H1 (cell line): ENCODE results near the gene INO80. TPM values are rescaled to one million over a fixed set of nuclear protein-coding genes. Genes with fewer than 3 reads are reported as not detected.

Source experiments
- CTCF ChIA-PET: fragments of 300-600 bp; sonication (Branson Sonifier 250); formaldehyde crosslinking; loops from one replicate; lab custom pipeline; 2021; ENCODE audit not compliant: partially characterized antibody; lab: Charles Lee
- POLR2A ChIA-PET: fragments of 300-600 bp; sonication (Branson Sonifier 250); formaldehyde crosslinking; loops from one replicate; lab custom pipeline; 2021; ENCODE audit warnings: inconsistent platforms; ENCODE audit not compliant: partially characterized antibody; lab: Charles Lee
- DNase-seq, 2 experiments: peaks; one replicate each; pipeline versions ENCODE4 v3.0.0 to v3.0.0-alpha.2; 2010 to 2022; ENCODE audit warnings: low spot score in 2 of 2, low read depth in 1 of 2, mixed read lengths in 1 of 2
- FAIRE-seq: peaks from 2 replicates; lab custom pipeline; 2011; peaks lifted over from hg19 to GRCh38; lab: Jason Lieb, UNC
- H2AFZ ChIP-seq: 2 replicates; pipeline ENCODE4 v1.8.1; 2012; ENCODE audit warnings: low read length, inconsistent platforms
- H2AK5ac ChIP-seq: 2 replicates; pipeline ENCODE4 v1.6.1; 2013; ENCODE audit warnings: low read depth, low read length
- H2BK120ac ChIP-seq: replicated peaks from 2 replicates; pipeline ENCODE3; 2013; ENCODE audit warnings: low read depth, low read length, inconsistent platforms
- H2BK12ac ChIP-seq: 2 replicates; pipeline ENCODE4 v1.6.1; 2013; ENCODE audit warnings: low read depth, low read length
- H2BK15ac ChIP-seq: 2 replicates; pipeline ENCODE4 v1.6.1; 2013; ENCODE audit warnings: low read length
- H2BK20ac ChIP-seq: 2 replicates; pipeline ENCODE4 v1.6.1; 2013; ENCODE audit warnings: low read length
- H2BK5ac ChIP-seq: 2 replicates; pipeline ENCODE4 v1.6.1; 2013; ENCODE audit warnings: low read depth, low read length
- H3K14ac ChIP-seq: 2 replicates; pipeline ENCODE4 v1.6.1; 2013; ENCODE audit warnings: inconsistent platforms; ENCODE audit not compliant: insufficient read length
- H3K18ac ChIP-seq: 2 replicates; pipeline ENCODE4 v1.6.1; 2013; ENCODE audit warnings: low read length; ENCODE audit errors: extremely low read depth
- H3K23ac ChIP-seq: 2 replicates; pipeline ENCODE4 v1.6.1; 2013; ENCODE audit warnings: inconsistent platforms; ENCODE audit not compliant: insufficient read length
- H3K23me2 ChIP-seq: 2 replicates; pipeline ENCODE4 v1.6.1; 2013; ENCODE audit warnings: low read depth, low read length
- H3K27ac ChIP-seq: 2 replicates; pipeline ENCODE4 v1.6.1; 2011; ENCODE audit warnings: low read depth, low read length, inconsistent platforms
- H3K27me3 ChIP-seq, 4 experiments: replicated peaks in 1 of 4; 1 replicate in 1 of 4; 2 replicates in 3 of 4; pipeline versions ENCODE4 v1.6.1 to v1.8.1; 2011 to 2013; ENCODE audit warnings: low read length in 3 of 4, mild to moderate bottlenecking in 3 of 4, inconsistent platforms in 2 of 4, mixed read lengths in 2 of 4, moderate library complexity in 1 of 4; ENCODE audit not compliant: control insufficient read depth in 3 of 4, insufficient read depth in 3 of 4; ENCODE audit errors: extremely low read depth in 1 of 4
- H3K36me3 ChIP-seq, 4 experiments: 2 replicates each; pipeline versions ENCODE4 v1.6.1 to v1.8.1; 2011 to 2013; ENCODE audit warnings: mild to moderate bottlenecking in 4 of 4, low read length in 3 of 4, moderate library complexity in 2 of 4, control low read depth in 1 of 4, inconsistent platforms in 1 of 4; ENCODE audit not compliant: insufficient read depth in 4 of 4, control insufficient read depth in 2 of 4
- H3K4ac ChIP-seq: replicated peaks from 2 replicates; pipeline ENCODE3; 2013; ENCODE audit warnings: low read length, low read depth, mixed read lengths, inconsistent platforms; ENCODE audit not compliant: insufficient read length
- H3K4me1 ChIP-seq, 4 experiments: replicated peaks in 1 of 4; 1 replicate in 1 of 4; 2 replicates in 3 of 4; pipeline versions ENCODE4 v1.6.1 to v1.8.1; 2011 to 2013; ENCODE audit warnings: low read length in 3 of 4, inconsistent platforms in 2 of 4, mixed read lengths in 1 of 4; ENCODE audit not compliant: insufficient read depth in 4 of 4, control insufficient read depth in 3 of 4
- H3K4me2 ChIP-seq, 2 experiments: 2 replicates each; pipeline versions ENCODE4 v1.6.1 to v1.8.1; 2011 to 2013; ENCODE audit warnings: low read depth in 2 of 2, low read length in 2 of 2, control low read depth in 1 of 2, inconsistent platforms in 1 of 2, mild to moderate bottlenecking in 1 of 2; ENCODE audit not compliant: insufficient read depth in 1 of 2
- H3K4me3 ChIP-seq, 4 experiments: fragments of 200-600, 300-600 bp in 1 of 4; sonication (generic), shearing (Covaris generic), sonication (Bioruptor Twin) in 1 of 4; 2 replicates each; pipeline versions ENCODE4 v1.5.1 to v1.8.1; 2011 to 2016; ENCODE audit warnings: low read length in 4 of 4, low read depth in 3 of 4, control low read depth in 2 of 4, inconsistent platforms in 2 of 4, mild to moderate bottlenecking in 2 of 4, mixed read lengths in 1 of 4, moderate library complexity in 1 of 4; ENCODE audit not compliant: insufficient read depth in 2 of 4; ENCODE audit errors: extremely low read depth in 1 of 4
- H3K56ac ChIP-seq: replicated peaks from 2 replicates; pipeline ENCODE3; 2013; ENCODE audit warnings: low read depth, mild to moderate bottlenecking, mixed read lengths, low read length, inconsistent platforms; ENCODE audit not compliant: insufficient read length
- H3K79me1 ChIP-seq: 2 replicates; pipeline ENCODE4 v1.6.1; 2013; ENCODE audit warnings: low read depth, low read length, control low read depth
- H3K79me2 ChIP-seq, 2 experiments: 2 replicates each; pipeline versions ENCODE4 v1.6.1 to v1.8.1; 2012 to 2013; ENCODE audit warnings: low read length in 2 of 2, mild to moderate bottlenecking in 2 of 2, inconsistent platforms in 1 of 2; ENCODE audit not compliant: insufficient read depth in 2 of 2, control insufficient read depth in 1 of 2
- H3K9ac ChIP-seq, 4 experiments: replicated peaks in 1 of 4; 1 replicate in 1 of 4; 2 replicates in 3 of 4; pipeline versions ENCODE4 v1.6.1 to v1.8.1; 2011 to 2013; ENCODE audit warnings: low read depth in 3 of 4, low read length in 3 of 4, control low read depth in 2 of 4, mild to moderate bottlenecking in 2 of 4, moderate library complexity in 2 of 4, inconsistent platforms in 1 of 4; ENCODE audit errors: extremely low read depth in 1 of 4
- H3K9me3 ChIP-seq, 2 experiments: 2 replicates each; pipeline versions ENCODE4 v1.6.1 to v1.8.1; 2012 to 2013; ENCODE audit warnings: mild to moderate bottlenecking in 2 of 2, moderate library complexity in 2 of 2, control low read depth in 1 of 2, inconsistent platforms in 1 of 2, low read depth in 1 of 2, low read length in 1 of 2, mixed read lengths in 1 of 2; ENCODE audit not compliant: insufficient read depth in 2 of 2
- H4K20me1 ChIP-seq, 2 experiments: replicated peaks in 1 of 2; 2 replicates each; pipeline versions ENCODE3 to v1.8.1; 2011 to 2013; ENCODE audit warnings: inconsistent platforms in 2 of 2, low read length in 2 of 2, mild to moderate bottlenecking in 1 of 2; ENCODE audit not compliant: insufficient read depth in 2 of 2, control insufficient read depth in 1 of 2
- H4K5ac ChIP-seq: 2 replicates; pipeline ENCODE4 v1.6.1; 2013; ENCODE audit warnings: low read length, low read depth, mixed read lengths, inconsistent platforms; ENCODE audit not compliant: insufficient read length
- H4K8ac ChIP-seq: 2 replicates; pipeline ENCODE4 v1.8.0; 2013; ENCODE audit warnings: mild to moderate bottlenecking, moderate library complexity, low read length, inconsistent platforms; ENCODE audit not compliant: insufficient read depth; ENCODE audit errors: extremely low read depth
- H4K91ac ChIP-seq: replicated peaks from 2 replicates; pipeline ENCODE3; 2013; ENCODE audit warnings: low read length, mixed read lengths, inconsistent platforms; ENCODE audit not compliant: insufficient read length
- JUN ChIP-seq: IDR thresholded peaks from 2 replicates; pipeline ENCODE4 v1.6.1; 2011; ENCODE audit warnings: low read depth, mild to moderate bottlenecking, improper control_type of control experiment, low read length
- NANOG ChIP-seq: IDR thresholded peaks from 2 replicates; pipeline ENCODE4 v1.6.1; 2011; ENCODE audit warnings: low read length, low read depth, mild to moderate bottlenecking, inconsistent platforms; ENCODE audit not compliant: insufficient read depth, poor library complexity, severe bottlenecking
- PHF8 ChIP-seq: fragments of 200-600 bp; sonication (generic); conservative IDR thresholded peaks from 2 replicates; pipeline ENCODE4 v1.7.1; 2012; ENCODE audit warnings: low read depth, mild to moderate bottlenecking, inconsistent platforms, low read length, moderate library complexity
- SAP30 ChIP-seq: fragments of 300-600 bp; sonication (generic); IDR thresholded peaks from 2 replicates; pipeline ENCODE4 v1.7.1; 2012; ENCODE audit warnings: low read length, moderate library complexity, mild to moderate bottlenecking, inconsistent platforms; ENCODE audit not compliant: insufficient read depth, insufficient replicate concordance
- TAF1 ChIP-seq: IDR thresholded peaks from 2 replicates; pipeline ENCODE4 v1.6.1; 2011; ENCODE audit warnings: mild to moderate bottlenecking, low read depth, low read length
- TAF7 ChIP-seq: optimal IDR thresholded peaks from 2 replicates; pipeline ENCODE3; 2011; ENCODE audit warnings: low read depth, mild to moderate bottlenecking, inconsistent platforms, low read length, moderate library complexity, borderline replicate concordance
- TEAD4 ChIP-seq: IDR thresholded peaks from 2 replicates; pipeline ENCODE4 v1.6.1; 2012; ENCODE audit warnings: low read depth, low read length, inconsistent platforms, mixed read lengths
- YY1 ChIP-seq: IDR thresholded peaks from 2 replicates; pipeline ENCODE4 v1.6.1; 2011; ENCODE audit warnings: low read depth, mild to moderate bottlenecking, low read length
- WGBS, 2 experiments: shearing (Covaris generic) in 1 of 2; methylation state at CpG; one replicate each; pipeline versions ENCODE4 v1.1.6 to v1.1.7; 2013 to 2015; ENCODE audit warnings: low lambda C conversion rate in 2 of 2, mixed read lengths in 2 of 2, inconsistent platforms in 1 of 2, low coverage in 1 of 2, missing lambda C conversion rate in 1 of 2; ENCODE audit not compliant: insufficient replicate concordance in 2 of 2, insufficient coverage in 1 of 2, insufficient read length in 1 of 2; ENCODE audit errors: extremely low coverage in 1 of 2, missing lambda C conversion rate in 1 of 2; 5-methylcytosine and 5-hydroxymethylcytosine counted together
- polyA plus RNA-seq, 7 experiments: library from polyadenylated mRNA; depleted of rRNA in 3 of 7; stranded (reverse) in 5 of 7; unstranded in 2 of 7; fragments of >200 nt in 5 of 7; fragments of 200-250 nt in 2 of 7; gene quantifications; 1 replicate in 5 of 7; 2 replicates in 1 of 7; 4 replicates in 1 of 7; pipeline versions ENCODE4 v1.2.1 to v1.2.3, GENCODE V29; 2011 to 2013; ENCODE audit warnings: missing spikeins in 2 of 7, mixed read lengths in 2 of 7
- total RNA-seq: library from RNA; stranded (reverse); fragmentation: NEBNext Ultra II Directional; extraction: Animal tissue kit (Norgen Biotek cat#: 25700); gene quantifications from 2 replicates; pipeline ENCODE4 v1.2.1, GENCODE V29; 2021

INO80 gene
- total and polyA plus RNA-seq, 2 of the 8 experiments (the other 6 are each of a cell fraction or from before 2014, with no cell fraction given), result 4.3 to 24.5 TPM

DNA sequence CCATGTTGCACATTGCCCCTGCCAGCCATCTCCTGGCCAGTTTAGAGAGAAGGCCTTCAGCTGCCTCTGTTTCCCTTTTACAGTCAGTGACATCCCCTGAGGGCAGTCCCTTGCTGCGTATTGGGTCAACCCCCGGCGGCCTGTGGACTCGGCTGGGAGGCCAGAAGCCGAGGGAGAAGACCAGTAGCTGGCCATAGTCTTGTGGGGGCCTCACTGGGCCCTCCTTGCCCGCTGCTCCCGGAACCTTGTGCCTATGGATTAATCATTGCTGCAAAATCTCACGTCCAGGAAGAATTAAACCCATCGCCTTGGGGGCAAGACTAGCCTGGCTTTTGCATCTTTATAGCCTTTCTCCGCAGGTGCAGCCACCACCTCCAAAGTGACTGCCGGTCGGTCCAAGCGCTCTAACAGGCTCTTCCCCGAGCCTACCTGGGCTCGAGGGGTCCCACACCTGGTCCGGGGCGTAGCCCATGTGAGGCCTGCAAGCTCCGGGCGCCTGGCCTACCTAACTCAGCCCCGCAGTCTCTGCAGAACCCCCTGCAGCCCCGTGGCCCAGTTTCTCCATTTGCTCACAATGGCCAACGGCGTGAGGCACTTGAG is 163.7 kb downstream of the INO80 start:
- Histone ChIP-seq H2BK12ac (peak overlapping the region; percentile 99; the same call in 1 of the 2 replicates), H3K27me3 (no peaks in the 10 kb centered on the region), H3K36me3 (peaks cover 8 to 33% (median 12%) of the 10 kb centered on the region in 4 experiments), H3K18ac (peak overlapping the region; percentile 99), H3K9ac (peak overlapping the region; percentile 86 to 96 (median 94)), H3K56ac (peak overlapping the region; percentile 99), H4K8ac (peak overlapping the region; percentile 99), H4K5ac (peak overlapping the region; percentile 100), H3K23ac (no peak overlapping the region), H3K4me2 (peak overlapping the region; percentile 84 to 85), H3K9me3 (no peaks in the 10 kb centered on the region), H3K14ac (no peak overlapping the region), H3K23me2 (peaks cover 10% of the 10 kb centered on the region), H2AK5ac (peak overlapping the region; percentile 79), H3K4me3 (peak overlapping the region; percentile 47 to 92 (median 76)), H2BK20ac (0 out of 2 replicates have a peak overlapping the region, but pooled peaks have one; percentile 24), H2BK5ac (peak overlapping the region; percentile 100), H3K79me2 (peaks cover 0 to 28% of the 10 kb centered on the region in 2 experiments; a peak in 2 of 4 replicates), H3K4ac (peak overlapping the region; percentile 93), H2BK15ac (peak overlapping the region; percentile 99), H3K27ac (peak overlapping the region; percentile 97), H3K4me1 (peaks cover 2 to 20% (median 12%) of the 10 kb centered on the region in 4 experiments), H2BK120ac (peak overlapping the region; percentile 91), H2AFZ (no peak overlapping the region), H4K20me1 (peaks cover 0 to 10% of the 10 kb centered on the region in 2 experiments), H4K91ac (peak overlapping the region; percentile 99), H3K79me1 (no peaks in the 10 kb centered on the region; the same call in 1 of the 2 replicates)
- FAIRE-seq (no peak), DNase-seq (no peak)
- POLR2A ChIA-PET, result interaction anchor here (0.7 to 43.8 kb wide), 30 partner anchors 0 to 279 kb away, joined by 3 to 1505 read pairs (median 6); partner anchors contain the start of genes CHAC1, CHP1, DLL4 and EXD1
- CTCF ChIA-PET, result interaction anchor here (1.0 to 33.1 kb wide), 8 partner anchors 10 to 70 kb away, joined by 3 to 590 read pairs (median 8); partner anchors contain the start of gene DLL4
- no peak for TF ChIP-seq SAP30
- TF ChIP-seq JUN, result no peak
- TF ChIP-seq TEAD4, result 0 out of 2 replicates have a peak, but pooled peaks have one; percentile 36
- 0 out of 2 replicates have a peak, but pooled peaks have one; percentile 55 for TF ChIP-seq TAF1
- peak; percentile 14 for TF ChIP-seq NANOG
- TF ChIP-seq YY1, result peak; percentile 75; the same call in 1 of the 2 replicates
- 0 out of 2 replicates have a peak, but pooled peaks have one; percentile 32 for TF ChIP-seq PHF8
- TF ChIP-seq TAF7, result peak; percentile 54
- 27% methylated on average over 23 of the region's 23 CpGs; no CpG with 5 or more reads in 1 of the 2 experiments for WGBS, 2 experiments
